Measurements from ENCODE around the gene LAMTOR1. TPM values are rescaled to one million over a fixed set of nuclear protein-coding genes. Genes with fewer than 3 reads are reported as not detected.

The LAMTOR1 gene
- total RNA-seq, 4 donors from 2014 or later, result 116 to 133 (median 128) TPM

GRCh38 chr11:72102631-72102945 is 509 bp downstream of the LAMTOR1 start:
- Histone ChIP-seq H3K4me1 (peaks cover 2 to 45% (median 25%) of the 10 kb centered on the region in 4 donors), H3K36me3 (peaks cover 0 to 37% (median 10%) of the 10 kb centered on the region in 3 donors), H3K27ac (peak overlapping the region; percentile 90 to 97 (median 94)), H3K4me3 (peak overlapping the region; percentile 81 to 92 (median 85)), H3K9me3 (no peaks in the 10 kb centered on the region), H3K27me3 (no peaks in the 10 kb centered on the region)
- 2 to 4% methylated on average over 9 of the region's 9 CpGs for WGBS, 2 donors
- no peak for DNase-seq (ENCODE audit: low spot score in 2 of 2)
- TF ChIP-seq POLR2A (IDR thresholded peaks at IDR 0.05) (no peak), CTCF (IDR thresholded peaks at IDR 0.05) (no peak), EP300 (IDR thresholded peaks at IDR 0.05) (no peak)

- Histone ChIP-seq H3K27ac (peak overlapping the region; percentile 90 to 97 (median 94)), H3K4me1 (peaks cover 2 to 45% (median 25%) of the 10 kb centered on the region in 4 donors), H3K9me3 (no peaks in the 10 kb centered on the region)
Measured at GRCh38 chr11:72102162-72102561, 935 bp downstream of the LAMTOR1 start.

GRCh38 chr11:72100462-72100861 is 2.6 kb downstream of the LAMTOR1 start:
- H3K9me3 ChIP-seq, result no peaks in the 10 kb centered on the region
- peaks cover 2 to 45% (median 25%) of the 10 kb centered on the region in 4 donors for H3K4me1 ChIP-seq
- WGBS, 2 donors, result 76 to 79% methylated on average over 1 of the region's 1 CpG
- H3K36me3 ChIP-seq, result peaks cover 0 to 56% (median 21%) of the 10 kb centered on the region in 3 donors
- peak overlapping the region in 2 of 4 donors; percentile 15 to 48 for H3K27ac ChIP-seq
- no peak overlapping the region for H3K4me3 ChIP-seq
- no peaks in the 10 kb centered on the region for H3K27me3 ChIP-seq
- DNase-seq (ENCODE audit: low spot score in 2 of 2), result no peak
- TF ChIP-seq EP300 (IDR thresholded peaks at IDR 0.05) (no peak), POLR2A (IDR thresholded peaks at IDR 0.05) (no peak), CTCF (IDR thresholded peaks at IDR 0.05) (no peak)

More at GRCh38 chr11:72102162-72102561, 935 bp downstream of the LAMTOR1 start:
- Histone ChIP-seq H3K36me3 (peaks cover 0 to 39% (median 14%) of the 10 kb centered on the region in 3 donors), H3K27me3 (no peaks in the 10 kb centered on the region), H3K4me3 (peak overlapping the region; percentile 81 to 92 (median 85))
- TF ChIP-seq POLR2A (IDR thresholded peaks at IDR 0.05) (no peak), EP300 (IDR thresholded peaks at IDR 0.05) (no peak), CTCF (IDR thresholded peaks at IDR 0.05) (no peak)
- DNase-seq (ENCODE audit: low spot score in 2 of 2), result no peak
- 44 to 53% methylated on average over 4 of the region's 4 CpGs for WGBS, 2 donors

- H3K27me3 ChIP-seq, result no peaks in the 10 kb centered on the region
- H3K4me1 ChIP-seq, result peaks cover 2 to 45% (median 25%) of the 10 kb centered on the region in 4 donors
- H3K4me3 ChIP-seq, result no peak overlapping the region
- whole genome bisulfite sequencing, 2 donors, result 76 to 78% methylated on average over 3 of the region's 3 CpGs
- H3K27ac ChIP-seq, result no peak overlapping the region
- TF ChIP-seq POLR2A (IDR thresholded peaks at IDR 0.05) (no peak), CTCF (IDR thresholded peaks at IDR 0.05) (no peak), EP300 (IDR thresholded peaks at IDR 0.05) (no peak)
- no peaks in the 10 kb centered on the region for H3K9me3 ChIP-seq
- DNase-seq (ENCODE audit: low spot score in 2 of 2), result no peak
- H3K36me3 ChIP-seq, result peaks cover 0 to 60% (median 21%) of the 10 kb centered on the region in 3 donors
Measured at GRCh38 chr11:72100009-72100408, 3.1 kb downstream of the LAMTOR1 start.

- Histone ChIP-seq H3K4me3 (no peak overlapping the region), H3K27ac (no peak overlapping the region), H3K4me1 (peaks cover 2 to 40% (median 23%) of the 10 kb centered on the region in 4 donors), H3K9me3 (no peaks in the 10 kb centered on the region), H3K27me3 (no peaks in the 10 kb centered on the region), H3K36me3 (peaks cover 0 to 73% (median 21%) of the 10 kb centered on the region in 3 donors)
- no peak for TF ChIP-seq POLR2A (IDR thresholded peaks at IDR 0.05)
- no peak for TF ChIP-seq CTCF (IDR thresholded peaks at IDR 0.05)
- no peak for TF ChIP-seq EP300 (IDR thresholded peaks at IDR 0.05)
- 100% methylated on average over 1 to 3 of the region's 3 CpGs for WGBS, 2 donors
- no peak for DNase-seq (ENCODE audit: low spot score in 2 of 2)
Measured at GRCh38 chr11:72098741-72099140, 4.4 kb downstream of the LAMTOR1 start.
